Right lung (tissue), 5 donors: ENCODE results near the gene SELENOO. TPM values are rescaled to one million over a fixed set of nuclear protein-coding genes. Genes with fewer than 3 reads are reported as not detected.
A peak's percentile ranks its signal among the peaks of the same experiment; 100 is the strongest.

Experiments used
- DNase-seq, 2 donors: peaks; one replicate each; pipeline ENCODE4 v3.0.0-alpha.2; 2013
- polyA plus RNA-seq, 5 donors: library from polyadenylated mRNA; unstranded; fragments of 120-200 nt; gene quantifications; one replicate each; pipeline versions ENCODE4 v1.2.1 to v1.2.3, GENCODE V29; 2013; ENCODE audit warnings: inconsistent platforms in 1 of 5, low replicate concordance in 1 of 5; ENCODE audit not compliant: insufficient read length in 5 of 5, insufficient read depth in 1 of 5

The SELENOO gene
- polyA plus RNA-seq, 5 donors, result 14.0 to 31.3 (median 22.2) TPM

- DNase-seq, result no peak
These were observed 14.7 kb downstream of the SELENOO start for GRCh38 chr22:50215297-50216054.

GRCh38 chr22:50216055-50216683, 15.4 kb downstream of the SELENOO start:
- DNase-seq, result no peak

- no peak for DNase-seq
These were observed 16.1 kb downstream of the SELENOO start for GRCh38 chr22:50216684-50217520.

DNA sequence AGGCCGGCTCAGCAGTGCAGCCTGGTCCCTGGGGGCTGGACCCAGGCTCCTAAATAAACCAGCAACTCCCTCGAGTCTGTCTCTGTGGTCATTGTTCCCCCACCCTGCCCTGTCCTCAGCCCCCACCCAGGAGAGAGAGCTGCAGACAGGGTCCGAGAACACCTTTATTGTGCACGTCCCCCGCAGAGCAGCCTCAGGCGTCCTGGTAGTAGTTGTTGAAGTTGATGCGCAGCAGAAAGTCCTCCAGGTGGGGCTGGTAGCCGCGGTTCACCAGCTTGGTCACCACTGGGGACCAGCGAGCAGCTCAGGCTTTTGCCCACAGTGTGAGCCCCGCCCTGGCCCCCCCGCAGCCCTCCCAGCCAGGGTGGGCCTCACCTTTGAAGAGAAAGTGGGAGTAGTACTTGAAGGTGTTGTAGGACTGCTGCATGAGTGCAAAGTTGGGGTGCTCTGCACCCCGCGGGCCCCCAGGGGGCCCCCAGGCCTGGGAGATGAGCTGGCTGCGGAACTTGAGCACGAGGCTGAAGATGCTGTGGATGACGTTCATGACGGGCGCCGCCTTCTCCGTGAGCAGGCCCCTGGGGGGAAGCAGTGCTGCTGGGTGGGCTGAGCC, 16.8 kb downstream of the SELENOO start:
- DNase-seq, result no peak

GRCh38 chr22:50218153-50218995, 17.6 kb downstream of the SELENOO start:
- no peak for DNase-seq

DNA sequence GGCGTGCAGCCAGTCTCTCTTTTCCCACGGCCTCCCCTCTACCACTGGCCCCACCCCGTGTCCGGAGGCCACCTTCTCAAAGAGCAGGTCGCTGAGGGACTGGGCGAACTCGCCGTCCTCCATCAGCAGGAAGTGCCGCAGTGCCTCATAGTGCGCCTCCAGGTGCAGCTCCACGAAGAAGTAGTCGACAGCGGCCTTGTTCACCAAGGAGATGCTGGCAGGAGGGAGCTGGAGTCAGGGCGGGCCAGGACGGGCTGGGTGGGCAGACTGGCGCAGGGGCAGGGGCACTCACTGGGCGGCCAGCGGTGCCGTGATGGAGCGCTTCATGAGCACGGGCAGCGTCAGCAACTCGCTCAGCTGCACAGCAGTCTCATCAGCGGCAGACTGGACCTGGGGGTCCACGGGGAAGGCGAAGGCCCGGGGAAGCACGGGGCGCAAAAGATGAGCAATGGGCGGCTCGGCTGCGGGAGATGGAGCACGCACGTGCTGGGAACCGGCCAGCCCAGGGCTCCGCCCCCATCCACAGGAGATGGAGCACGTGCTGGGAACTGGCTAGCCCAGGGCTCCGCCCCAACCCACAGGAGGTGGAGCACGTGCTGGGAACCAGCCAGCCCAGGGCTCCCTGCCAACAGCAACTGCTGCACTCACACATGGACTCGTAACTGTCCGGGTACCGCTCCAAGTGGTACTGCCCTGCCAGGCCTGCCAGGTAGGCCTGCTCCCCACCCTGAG, 18.4 kb downstream of the SELENOO start:
- peak; percentile 55 to 73 for DNase-seq

GRCh38 chr22:50219800-50220602, 19.2 kb downstream of the SELENOO start:
- DNase-seq, result no peak

DNA sequence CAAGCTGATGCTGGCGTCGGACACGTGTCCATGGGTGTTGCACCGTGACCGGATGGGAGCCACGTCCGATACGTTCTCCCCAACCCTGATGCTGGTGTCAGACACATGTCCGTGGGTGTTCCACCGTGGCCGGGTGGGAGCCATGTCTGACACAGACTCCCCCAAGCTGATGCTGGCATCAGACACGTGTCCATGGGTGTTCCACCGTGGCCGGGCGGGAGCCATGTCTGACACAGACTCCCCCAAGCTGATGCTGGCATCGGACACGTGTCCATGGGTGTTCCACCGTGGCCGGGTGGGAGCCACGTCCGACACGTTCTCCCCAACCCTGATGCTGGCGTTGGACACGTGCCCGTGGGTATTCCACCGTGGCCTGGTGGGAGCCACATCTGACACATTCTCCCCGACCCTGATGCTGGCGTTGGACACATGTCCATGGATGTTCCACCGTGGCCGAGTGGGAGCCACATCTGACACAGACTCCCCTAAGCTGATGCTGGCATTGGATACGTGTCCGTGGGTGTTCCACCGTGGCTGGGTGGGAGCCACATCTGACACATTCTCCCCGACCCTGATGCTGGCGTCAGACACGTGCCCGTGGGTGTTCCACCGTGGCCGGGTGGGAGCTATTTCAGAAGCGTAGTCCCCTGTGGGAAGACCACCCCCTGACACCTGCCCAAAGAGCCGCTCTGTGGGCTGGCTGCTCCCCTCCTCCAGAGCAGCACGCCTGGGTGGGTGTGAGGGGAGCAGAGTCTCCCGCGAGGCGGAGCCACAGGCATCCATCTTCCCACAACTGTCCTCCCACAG, 20.0 kb downstream of the SELENOO start:
- DNase-seq, result no peak

GRCh38 chr22:50221410-50222300, 20.8 kb downstream of the SELENOO start:
- DNase-seq, result no peak

DNA sequence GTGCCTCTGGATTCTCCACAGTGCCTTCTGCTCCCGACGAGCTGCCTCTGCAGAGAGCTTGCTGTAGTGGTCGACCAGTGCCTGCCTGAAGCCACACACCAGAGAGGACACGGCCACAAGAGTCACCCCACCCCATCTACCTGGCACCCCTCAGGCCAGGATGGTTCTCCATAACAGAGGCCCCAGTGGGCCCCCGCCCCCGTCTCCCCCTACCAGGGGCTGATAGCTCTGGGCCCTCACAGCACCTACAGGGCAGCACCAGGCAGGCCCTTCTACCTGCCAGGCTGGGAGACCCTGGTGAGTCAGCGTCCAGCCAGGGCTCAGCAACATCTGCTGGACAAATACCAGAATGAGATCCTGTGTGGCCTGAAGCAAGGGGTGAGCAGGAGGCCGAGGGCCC, 21.7 kb downstream of the SELENOO start:
- no peak for DNase-seq

GRCh38 chr22:50224071-50224470, 23.3 kb downstream of the SELENOO start:
- DNase-seq, result no peak

DNA sequence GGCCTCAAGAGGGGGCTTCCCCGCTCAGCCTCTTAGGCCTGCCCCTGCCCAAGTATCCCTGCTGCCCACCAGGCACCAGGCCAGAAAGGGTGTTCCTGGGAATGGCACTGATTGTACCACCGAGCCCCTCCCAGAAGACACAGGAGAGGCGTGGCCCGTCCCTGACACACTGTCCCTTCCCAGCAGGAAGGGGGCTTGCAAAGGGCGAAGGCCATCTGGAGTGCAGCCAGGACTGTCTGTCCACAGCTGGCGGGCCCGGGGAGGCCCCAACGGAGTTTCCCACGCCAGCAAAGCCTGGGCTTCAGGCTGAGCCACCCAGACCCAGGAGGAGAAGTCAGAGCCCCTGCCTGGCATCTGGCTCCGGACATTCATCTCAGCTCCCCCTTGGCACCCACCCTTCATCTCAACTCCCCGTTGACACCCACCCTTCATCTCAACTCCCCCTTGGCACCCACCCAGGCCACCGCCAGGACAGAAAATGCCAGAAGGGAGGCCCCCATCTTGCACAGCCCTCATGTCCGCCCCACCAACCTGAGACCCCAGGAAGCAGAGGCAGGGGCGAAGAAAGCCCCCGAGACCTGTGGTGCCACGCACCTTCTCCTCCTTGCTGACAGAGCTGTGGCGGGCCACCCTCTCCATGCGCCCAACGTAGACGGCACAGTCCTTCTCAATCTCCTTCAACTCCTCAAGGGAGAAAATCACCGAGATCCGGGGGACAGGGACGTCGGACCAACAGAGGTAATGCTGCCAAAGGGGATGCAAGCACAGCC, 24.6 kb downstream of the SELENOO start:
- DNase-seq, result no peak

- no peak for DNase-seq
These were observed 25.5 kb downstream of the SELENOO start for GRCh38 chr22:50226063-50226874.

GRCh38 chr22:50226875-50227165, 26.0 kb downstream of the SELENOO start:
- DNase-seq, result no peak

GRCh38 chr22:50227579-50228215, 26.9 kb downstream of the SELENOO start:
- DNase-seq, result no peak

GRCh38 chr22:50228366-50228765, 27.6 kb downstream of the SELENOO start:
- no peak for DNase-seq
